Fibroblast of skin of left quadriceps (primary cell): ENCODE results near the gene FLT3.

Experiments
- DNase-seq, 2 experiments: peaks; one replicate each; pipeline ENCODE4 v3.0.0-alpha.2; 2013; ENCODE audit warnings: low read depth in 2 of 2

Gene FLT3

DNA sequence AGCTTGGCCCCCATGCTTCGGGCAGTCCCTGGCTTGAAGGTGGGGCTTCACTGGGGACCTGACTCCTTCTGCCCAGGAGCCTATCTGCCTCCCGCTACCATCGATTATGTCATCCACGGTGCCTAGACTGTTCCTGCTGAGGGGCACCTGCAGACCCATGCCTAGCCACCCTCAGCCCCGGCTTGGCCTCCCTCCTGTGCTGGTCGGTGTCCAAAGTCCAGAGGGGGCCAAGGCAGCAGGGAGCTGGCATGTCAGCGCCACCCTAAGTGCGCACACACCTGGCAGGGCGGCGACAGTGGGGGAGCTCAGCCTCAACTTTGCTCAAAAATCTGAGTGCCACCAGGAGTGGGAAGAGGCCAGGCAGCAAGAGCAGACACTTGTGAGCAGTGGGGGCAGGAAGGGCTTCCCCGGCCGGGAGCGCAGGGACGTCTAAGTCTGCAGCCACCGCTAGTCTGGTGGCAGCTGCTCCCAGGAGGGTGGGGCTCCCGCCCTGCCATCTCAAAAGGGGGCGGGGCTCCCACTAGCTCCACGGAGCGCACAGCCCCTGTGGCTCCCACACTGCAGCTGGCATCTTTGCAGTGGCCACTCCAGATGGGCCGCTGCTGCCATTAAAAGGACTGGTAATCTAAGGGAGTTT lies 98.4 kb downstream of the FLT3 start:
- DNase-seq, result no peak

DNA sequence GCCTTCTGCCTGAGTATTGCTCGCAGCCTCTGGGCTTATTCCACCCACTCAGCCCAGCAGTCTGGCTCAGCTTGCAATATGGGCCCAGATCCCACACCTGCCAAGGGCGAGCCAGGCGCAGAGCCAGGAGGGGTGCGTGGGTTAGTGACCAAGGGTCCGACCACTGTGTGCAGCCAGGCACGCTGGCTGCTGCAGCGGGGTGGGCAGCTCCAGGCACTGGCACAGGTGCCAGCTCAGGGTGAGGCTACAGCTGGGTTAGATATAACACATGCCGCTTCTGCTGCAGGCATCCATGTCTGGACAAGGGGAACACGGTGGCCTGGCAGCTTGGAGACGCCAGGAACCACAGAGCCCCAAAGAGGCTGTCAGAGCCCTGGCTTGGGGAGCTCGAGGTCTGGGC lies 99.3 kb downstream of the FLT3 start:
- DNase-seq, result no peak

DNA sequence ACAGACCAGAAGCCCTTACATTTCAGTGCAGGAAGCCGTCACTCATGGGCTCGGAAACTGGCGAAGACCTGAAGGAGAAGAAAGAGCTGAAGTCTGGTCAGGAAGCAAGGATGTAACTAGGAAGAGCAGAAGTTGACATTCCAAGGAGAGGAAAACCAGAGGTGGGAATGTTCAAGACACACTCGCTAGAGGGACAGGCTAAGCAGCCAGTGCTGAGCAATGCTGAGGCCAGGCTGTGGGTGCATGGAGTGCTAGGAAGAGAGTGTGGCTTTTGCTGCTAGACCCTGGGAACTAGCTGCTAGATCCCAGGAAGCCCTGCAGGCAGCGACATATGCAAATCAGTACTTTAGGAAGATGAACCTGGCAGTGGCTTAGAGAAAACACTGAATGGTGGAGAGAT lies 99.8 kb downstream of the FLT3 start:
- no peak for DNase-seq

DNA sequence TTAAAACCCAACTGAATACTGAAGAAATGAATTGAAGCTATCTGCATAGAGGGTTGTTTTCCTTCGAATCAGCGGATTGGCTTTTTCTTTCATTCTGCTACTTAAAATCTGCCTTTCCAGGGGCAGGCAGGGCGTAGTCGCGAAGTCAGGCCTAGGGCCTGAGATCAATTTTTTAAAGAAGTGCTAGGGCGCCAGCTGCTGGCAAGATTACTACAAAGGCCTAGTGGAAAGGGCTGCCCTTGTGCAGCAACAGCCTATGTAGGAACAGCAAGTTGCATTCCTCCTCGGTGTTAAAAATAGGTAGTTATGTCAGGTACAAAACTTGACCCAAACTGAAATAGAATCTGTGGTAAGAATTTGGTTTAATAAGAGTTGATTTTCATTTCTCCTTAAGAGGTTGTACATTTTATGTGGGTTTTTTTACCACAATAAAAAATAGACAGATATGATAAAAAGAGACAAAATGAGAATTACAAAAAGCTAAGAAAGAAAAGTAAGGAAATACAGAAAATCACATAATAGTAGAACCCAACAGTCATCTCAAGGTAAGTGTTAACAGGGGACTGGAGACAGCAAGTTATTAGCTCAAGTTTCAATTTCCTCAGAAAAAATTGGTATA lies 102.4 kb downstream of the FLT3 start:
- peak in 1 of 2 experiments; percentile 6 for DNase-seq

DNA sequence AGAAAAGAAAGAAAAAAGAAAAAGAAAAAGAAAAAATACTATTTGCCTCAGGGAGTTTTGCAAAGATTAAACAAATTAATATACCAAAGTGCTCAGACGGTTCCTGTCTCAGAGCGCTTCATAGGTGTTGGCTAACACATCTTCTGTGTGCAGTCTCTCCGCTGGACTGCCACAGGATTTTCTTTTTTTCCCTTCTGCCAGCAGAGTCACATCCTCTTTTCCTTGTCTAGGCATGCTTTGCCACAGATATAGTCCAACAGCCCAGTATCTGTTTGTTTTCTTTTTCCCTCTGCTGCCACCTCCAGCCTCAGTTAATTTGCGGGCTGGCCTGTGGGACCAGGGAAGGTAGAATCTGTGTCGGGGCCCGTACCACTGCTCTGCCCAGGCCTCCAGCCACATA lies 108.5 kb downstream of the FLT3 start:
- no peak for DNase-seq

DNA sequence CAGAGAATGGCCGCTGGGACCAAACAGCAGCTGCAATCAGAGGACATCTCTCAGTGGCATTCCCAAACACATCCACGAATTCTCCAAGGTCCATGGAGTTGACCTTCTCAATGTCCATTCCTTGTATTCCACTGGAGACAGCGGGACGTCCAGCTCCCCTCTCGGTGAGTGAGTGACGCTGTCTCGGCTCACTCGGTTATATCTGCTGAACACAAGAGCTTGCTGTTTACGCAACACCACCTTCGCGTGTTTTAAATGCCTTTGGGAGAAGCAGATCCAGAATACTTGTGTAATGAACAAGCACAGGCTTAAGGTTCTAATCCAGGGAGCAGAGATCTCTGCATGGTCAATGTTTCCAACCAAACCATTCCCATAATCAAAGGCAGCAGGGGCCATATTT lies 111.9 kb downstream of the FLT3 start, which contains the start of gene URAD:
Gene URAD, minus strand, starts transcription at position 174 of the 400 bp plus-strand sequence. Its CDS starts 56 bp downstream, at position 118.
- no peak for DNase-seq

DNA sequence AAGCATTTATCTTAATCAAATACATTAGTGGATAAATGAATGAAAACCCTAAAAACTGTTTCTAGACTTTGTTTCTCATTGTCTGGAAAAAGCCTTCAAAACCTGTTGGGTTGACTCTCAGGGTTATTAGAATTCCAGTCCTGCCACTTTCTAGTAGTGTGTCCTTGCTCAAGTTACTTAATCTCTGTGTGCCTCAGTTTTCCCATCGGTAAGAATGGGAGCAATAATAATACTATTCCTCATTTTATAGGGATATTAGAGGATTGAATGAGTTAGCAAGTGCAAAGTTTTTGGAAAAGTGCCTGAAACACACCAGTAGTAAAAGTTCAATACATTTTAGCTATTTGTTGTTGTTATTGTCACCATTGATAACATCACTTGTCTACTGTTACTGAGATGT lies 114.8 kb downstream of the FLT3 start:
- no peak for DNase-seq

DNA sequence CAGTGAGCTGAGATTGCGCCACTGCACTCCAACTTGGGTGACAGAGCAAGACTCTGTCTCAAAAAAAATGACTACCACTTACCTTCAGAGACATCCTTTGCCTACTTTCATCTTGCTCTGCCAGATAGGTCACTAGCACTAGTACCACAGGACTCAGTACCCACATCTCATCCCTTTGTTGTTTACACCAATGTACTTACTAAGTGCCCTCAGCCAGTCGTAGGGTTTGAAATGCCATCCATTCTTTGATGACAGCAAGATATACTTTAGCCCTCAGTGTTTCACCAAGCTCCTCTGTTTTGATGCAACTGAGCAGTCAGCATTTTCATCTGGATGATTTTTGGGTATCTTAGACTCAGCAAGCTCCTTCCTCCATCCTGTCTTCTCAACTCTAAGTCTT lies 118.0 kb downstream of the FLT3 start:
- DNase-seq, result no peak

DNA sequence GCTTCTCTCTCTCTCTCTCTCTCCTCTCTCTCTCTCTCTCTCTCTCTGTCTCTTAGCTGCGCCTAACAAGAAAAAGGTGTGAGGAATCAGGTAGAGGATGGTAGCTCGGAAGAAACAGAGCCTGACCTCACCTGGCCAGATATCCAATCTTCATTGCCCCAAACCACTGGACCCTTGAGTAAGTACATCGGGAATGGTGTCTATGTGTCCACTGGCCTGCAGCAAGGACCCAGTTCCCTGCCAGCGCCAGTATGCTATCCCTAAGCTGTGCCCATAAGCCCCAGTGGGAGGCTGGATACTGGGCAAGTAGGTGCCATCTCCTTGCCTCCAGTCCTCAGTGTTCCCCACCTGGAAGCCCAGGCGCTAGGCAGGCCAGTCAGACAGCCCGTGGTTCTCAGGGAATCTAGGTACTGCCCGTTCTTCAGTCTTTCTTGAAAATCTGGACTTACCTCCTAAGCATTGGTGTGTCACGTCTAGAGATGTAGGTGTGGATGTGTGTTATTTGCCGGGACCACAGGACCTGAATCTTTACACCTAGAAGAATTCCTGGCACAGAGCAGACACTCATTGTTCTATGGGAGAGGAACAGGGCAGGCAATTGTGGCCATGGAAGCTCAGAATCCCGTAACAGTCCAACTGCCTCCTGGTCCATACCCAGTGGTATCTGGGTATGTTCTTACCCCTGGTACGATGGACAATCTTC lies 119.2 kb downstream of the FLT3 start:
- no peak for DNase-seq

DNA sequence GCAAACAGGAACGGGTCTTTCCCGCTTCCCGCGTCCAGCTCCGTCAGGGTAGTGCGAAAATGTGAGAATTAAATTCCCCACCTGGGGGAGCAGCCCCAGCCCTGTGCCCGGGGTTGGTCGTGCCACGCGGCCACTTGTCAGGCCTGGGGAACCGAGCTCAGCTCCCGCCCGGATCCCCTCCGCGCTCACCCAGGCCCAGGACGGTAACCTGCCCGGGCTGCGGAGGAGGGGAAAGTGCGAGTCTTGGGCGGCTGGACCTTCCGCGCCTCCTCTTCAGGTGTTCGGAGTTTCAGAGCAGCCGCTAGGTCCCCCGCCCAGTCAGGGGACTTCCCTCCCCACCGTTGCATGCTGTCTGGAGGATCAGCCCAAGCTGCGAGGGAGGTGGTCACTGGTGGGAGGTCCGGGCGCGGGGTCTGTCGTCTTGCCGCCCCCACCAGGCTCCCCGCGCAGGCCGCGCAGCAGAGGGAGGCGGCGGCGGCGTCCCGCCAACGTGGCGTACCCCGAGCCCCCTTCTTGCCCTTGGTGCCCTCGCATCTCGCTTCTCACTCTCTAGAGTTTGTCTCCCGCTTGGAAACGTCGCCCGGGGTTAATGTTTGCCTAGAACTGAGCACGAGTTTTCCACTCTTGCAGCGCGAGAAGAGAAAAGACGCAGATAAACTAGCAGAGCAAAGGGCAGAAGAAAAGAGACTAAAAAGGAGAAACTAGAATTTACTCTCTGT lies 119.9 kb downstream of the FLT3 start:
- no peak for DNase-seq

DNA sequence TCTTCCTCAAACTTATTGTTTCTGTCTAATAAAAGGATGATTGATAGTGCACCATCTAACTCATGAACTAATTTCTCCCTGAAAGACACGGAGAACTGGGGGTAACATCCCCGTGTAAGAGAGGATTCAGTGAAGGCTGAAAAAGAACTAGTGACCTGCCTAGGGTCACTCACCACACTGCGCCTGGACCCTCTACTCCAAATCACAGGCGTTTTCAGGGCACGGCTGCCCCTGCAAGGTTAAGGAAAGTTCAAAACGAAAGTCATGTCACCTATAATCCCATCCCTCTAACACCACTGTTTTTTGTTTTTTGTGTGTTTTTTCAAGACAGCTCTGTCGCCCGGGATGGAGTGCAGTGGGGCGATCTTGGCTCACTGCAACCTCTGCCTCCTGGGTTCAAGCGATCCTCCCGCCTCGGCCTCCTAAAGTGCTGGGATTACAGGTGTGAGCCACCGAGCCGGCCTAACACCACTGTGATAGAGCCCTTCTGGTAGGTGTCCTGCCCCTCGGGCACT lies 120.6 kb downstream of the FLT3 start:
- DNase-seq, result no peak

DNA sequence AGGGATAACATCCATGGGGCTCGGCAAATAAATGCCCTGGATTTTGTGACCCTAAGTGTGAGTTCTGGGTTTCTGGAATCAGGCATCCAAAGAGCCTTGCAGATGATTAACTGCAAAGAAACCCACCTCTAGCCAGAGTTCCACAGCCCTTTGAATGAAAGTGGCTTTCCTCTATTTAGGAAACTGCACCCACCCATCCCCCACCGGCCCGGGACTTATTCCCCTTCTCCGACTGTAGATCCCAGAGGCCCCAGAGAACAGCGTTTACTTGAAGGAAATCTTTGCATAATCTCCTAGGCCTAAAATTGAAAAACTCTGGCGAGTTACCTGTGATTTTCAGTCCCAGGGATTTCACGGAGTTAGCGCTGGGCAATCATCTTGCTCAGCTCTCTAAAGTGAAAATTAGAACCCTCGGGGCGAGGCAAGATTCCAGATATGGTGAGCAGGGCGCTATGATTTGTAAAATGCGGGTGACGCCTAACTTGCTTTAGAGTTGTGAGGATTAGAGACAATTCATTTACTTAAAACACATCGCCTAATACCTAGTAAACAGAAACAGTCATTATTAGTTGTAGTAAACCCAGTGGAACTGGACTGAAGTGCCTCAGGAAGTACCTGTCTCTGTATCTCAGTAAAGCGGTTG lies 121.3 kb downstream of the FLT3 start:
- no peak for DNase-seq

DNA sequence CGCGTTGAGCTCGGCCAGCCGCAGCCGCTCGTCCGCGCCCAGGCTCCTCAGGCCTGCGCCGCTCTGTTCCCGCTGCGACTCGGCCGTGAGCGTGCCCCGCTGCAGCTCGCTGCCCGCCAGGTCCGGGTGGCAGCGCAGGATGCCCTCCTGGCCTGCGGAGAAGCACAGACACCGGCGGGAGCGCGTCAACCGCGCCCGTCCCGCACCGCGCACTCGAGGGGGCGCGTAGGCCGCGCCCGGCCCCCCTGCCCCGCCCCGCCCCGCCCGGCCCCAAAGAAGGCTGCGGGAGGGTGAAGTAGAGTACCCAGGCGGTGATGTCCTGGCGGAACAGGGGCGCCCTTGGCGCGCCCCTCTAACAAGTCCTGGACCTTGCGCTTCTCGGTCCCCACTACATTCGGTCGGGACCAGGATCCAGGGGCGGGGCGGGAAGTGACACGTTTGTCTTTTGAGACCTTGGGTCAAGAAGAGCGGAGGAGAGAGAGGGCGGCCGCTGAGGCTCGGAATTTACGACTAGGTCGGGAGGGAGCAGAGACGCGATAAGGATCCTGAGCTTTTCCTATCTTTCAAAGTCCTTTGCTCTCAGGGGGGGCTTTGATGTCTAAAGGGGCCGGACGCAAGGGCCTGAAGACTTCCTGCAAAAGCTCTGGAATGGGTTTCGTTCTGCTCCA lies 121.9 kb downstream of the FLT3 start:
- no peak for DNase-seq

DNA sequence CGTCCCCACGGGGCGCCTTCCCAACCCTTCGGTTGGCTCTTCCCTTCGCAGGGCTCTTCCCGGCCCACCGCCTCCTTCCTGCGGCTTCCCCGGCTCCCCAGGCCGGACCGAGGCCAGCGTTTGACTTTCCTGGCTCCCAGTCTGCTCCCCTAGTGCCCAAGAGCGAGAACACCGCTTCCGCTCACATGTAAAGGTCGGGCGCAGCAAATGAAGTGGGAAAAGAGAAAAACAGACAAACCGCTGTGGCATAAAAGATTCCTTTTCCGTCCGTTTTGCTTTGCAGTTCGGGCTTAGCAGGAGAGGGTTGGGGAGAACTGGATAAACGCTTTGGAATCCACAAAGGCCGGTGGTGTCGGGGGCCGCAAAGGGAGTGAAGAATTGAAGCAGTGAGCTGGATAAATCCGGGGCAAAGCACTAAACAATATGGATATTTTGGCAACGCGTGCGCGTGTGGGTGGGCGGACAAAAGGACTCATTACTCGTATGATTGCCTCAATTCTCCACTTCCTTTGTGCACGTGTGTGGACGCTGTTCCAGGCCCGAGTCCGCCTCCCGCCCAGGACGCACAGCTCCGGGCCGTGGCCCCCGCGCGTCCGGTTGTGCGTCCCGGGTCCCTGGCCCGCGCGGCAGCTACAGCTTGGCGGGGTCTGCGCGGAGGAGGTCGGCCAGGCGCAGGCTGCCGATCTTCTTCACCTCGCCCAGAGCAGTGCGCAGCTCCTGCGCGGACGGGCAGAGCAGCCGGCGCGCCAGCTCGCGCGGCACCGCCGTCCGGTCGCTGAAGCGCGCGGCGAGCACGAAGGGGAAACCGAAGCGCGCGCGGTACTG lies 122.7 kb downstream of the FLT3 start:
- DNase-seq, result no peak

DNA sequence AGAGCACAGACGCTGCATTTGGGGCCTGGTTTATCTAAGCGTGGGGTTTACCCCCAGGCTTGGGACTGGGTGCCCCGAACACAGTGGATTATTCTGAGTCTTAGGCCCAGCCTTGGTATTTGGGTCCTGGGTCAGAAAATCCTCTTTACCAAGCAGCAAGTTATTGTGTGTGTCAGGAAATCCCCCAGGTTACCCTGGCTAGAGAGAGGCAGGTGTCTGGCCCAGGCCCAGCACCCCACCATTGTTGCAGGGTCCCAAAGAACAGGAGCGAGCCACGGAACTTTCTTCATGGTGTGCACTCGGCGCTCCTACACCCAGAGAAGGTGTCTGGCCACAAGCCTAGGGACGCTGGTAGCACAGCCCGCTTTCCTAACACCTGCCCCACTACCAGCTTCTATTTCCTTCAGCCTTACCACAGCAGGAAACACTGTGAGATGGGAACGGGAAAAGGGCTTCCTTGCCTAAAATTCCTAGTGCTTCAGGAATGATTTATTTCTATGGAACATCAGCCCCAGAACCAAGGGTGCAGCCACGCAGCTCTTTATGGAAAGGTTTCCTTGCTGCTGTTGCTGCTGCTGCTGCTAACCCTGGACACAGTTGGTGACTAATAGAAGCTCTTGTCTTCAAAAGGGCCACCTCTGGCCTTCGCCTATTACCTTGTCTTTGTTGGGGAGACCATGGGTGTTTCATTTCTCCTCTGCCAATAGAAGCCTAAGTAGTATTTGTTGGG lies 123.8 kb downstream of the FLT3 start:
- no peak for DNase-seq

DNA sequence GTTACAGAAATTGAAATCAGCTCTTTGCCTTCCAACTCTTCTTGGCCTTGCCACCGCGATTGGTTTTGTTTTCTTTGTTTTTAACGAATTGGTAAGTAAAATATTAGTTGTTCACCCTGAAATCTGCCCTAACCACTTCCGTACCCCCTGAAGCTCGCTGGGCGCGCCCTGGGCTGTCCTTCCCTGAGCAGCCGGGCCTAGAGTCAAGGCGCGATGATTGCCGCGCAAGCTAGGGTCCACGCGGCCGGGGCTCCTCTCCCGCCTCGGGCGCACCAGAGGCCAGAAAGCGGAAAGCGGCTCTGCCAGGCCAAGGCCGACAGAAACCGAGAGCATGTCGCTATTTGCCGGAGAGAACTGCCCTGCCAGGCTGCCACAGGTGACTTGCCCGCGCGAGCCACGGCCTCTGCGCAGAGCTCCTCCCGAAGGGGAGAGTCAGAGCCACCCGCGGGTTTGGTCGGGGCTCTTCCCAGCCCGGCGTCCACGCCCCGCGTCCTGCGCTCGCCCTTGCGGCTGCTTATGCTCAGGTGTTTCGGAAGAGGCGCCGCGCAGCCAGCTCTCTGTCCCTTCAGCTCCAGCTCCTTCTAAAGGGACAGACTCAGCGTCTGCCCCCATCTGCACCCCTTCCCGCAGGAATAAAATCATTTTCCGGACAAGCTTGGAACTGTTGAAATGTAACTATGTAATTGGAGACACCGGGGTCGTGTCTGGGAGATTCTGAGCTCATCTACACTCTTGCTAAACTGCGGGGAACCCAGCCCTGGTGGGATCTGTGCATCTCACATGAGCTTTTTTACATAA lies 124.6 kb downstream of the FLT3 start:
- DNase-seq, result no peak

DNA sequence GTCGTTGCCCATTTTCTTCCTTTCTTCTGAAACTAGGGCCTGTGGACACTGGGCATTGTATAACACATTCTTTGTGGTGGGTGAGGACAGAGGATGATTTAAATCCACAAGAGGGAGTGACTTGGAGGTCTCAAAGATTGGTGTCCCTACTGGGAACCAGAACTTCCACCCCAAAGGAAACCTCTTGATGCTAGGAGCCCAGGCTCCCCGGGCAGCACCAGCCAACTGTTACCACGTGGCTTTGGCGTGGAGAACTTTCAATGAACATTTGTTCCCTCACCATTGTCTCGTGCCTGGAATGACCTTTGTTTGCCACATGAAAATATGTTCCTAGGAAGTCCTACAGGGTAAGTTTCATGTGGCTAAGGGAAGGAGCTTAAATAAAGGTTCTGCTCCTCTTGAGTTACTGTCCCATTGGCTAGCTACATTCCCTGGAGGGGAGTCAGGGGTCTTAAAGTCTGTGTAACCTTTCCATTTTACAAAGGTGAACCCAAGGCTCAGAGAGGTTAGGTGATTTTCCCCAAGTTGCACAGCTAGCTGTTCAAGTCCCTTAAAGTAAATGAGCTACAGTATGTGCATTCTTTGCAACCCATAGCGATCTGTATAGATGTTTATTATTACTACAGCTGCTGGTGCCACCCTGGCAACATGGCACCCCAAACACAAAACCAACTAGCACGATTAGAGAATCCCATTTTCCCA lies 126.3 kb downstream of the FLT3 start:
- DNase-seq, result no peak

DNA sequence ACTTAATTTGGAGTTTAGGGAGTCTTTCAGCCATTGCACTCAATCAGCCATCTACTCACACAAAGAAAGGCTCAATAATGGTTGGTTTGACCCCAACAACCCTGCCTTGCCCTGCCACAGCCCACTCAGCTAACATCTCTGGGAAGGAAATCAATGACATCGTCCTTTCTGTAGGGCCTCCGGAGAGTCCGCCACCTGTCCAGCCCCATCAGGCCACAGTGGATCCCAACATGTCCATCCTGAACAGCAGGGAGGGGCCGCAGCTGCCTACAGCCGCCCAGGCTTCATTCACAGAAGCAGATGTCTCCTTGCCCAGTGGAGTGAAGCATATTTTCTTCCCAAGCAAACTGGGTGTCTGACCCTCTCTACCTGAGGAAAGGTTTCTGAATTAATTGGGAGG lies 127.1 kb downstream of the FLT3 start:
- DNase-seq, result no peak
